NCI-H2227 (cell line): ENCODE results near the gene PRKCH.
"Not testable (repeated sequence)": the region's sequence is repeated elsewhere in the genome, so short reads cannot be mapped to it uniquely, and the experiment has no call there.

Experiments used
- DNase-seq: peaks from one replicate; lab custom pipeline; 2025; ENCODE audit not compliant: unreplicated experiment; lab: John Stamatoyannopoulos, UW

The PRKCH gene

DNA sequence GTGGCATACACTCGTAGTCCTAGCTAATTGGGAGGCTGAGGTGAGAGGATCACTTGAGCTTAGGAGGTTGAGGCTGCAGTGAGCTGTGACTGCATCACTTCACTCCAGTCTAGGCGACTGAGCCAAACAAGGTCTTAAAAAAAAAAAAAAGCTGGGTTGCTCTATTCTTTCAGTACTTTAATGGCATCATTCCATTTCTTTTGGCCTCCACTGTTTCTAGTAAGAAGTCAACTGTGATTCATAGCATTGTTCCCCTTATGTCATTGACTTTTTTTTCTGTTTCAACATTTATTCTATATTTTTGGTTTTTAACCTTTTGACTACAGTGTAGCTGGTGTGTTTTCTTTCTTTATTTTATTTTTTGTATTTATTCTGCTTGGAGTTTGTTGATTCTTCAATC lies 16.7 kb upstream of the PRKCH start:
- no peak for DNase-seq

DNA sequence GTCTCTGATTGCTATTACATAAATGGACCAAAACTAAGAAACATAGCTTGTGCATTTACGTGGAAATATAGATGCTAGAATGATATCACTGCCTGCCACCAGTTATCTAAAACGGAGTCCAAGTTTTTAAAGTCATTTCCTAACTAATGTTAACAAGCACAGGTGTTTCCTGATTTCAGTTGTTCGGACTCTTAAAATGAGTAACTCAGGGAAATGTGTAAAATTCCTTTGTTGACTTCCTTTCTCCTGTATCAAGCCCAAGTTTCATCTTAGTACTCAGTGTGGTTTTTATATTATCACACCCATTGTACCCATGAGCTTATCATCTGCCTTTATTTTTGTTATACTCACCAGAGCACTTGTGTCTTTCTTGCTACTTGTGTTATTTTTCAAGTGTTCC lies 13.2 kb upstream of the PRKCH start:
- no peak for DNase-seq

DNA sequence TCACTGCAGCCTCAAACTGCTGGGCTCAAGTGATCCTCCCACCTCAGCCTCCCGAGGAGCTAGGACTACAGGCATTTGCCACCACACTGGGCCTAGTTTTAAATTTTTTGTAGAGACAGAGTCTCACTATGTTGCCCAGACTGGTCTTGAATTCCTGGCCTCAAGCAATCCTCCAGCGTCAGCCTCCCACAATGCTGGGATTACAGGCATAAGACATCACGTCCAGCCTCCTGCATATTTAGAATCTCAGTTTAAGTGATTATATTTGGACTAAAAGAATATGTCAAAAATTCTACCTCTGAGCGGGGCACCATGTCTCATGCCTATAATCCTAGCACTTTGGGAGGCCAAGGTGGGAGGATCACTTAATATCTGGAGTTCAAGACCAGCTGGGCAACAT lies 12.7 kb upstream of the PRKCH start:
- not testable (repeated sequence) for DNase-seq

DNA sequence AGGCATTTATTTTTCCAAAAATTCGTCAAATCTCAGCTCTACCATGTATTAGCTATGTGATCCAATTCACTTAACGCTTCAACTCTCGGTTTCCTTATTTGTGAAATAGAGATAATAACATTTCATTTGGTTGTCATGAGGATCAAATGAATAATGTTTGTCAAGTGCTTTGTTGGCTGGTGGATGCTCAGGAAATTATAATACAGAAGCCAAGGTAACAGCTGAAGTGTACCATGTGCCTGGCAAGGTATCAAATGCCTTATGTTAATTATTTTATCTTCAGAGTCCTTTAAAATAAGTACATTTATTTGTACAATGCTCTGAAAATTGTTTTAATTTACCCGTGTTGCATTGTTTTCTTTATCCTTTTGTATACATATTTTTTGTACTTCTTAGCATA lies 6.1 kb upstream of the PRKCH start:
- DNase-seq: no peak

DNA sequence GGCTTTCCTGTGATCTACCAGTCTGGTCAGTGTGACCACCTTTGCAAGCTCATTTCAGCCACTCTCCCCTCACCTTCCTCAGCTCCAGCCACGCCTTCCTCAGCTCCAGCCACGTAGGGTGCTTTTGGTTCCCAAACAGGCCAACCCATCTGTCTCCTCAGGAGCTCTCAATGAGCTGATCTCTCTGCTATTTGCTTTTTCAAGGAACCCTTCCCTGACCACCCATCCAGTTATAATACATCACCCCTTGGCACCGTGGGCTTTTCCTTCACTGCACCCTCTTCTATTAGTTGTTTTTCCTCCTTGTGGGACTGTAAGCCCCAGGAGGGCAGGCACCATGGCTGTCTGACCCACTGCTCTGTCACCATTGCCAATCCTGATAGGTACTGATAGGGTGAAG lies 2.3 kb upstream of the PRKCH start:
- DNase-seq: no peak

DNA sequence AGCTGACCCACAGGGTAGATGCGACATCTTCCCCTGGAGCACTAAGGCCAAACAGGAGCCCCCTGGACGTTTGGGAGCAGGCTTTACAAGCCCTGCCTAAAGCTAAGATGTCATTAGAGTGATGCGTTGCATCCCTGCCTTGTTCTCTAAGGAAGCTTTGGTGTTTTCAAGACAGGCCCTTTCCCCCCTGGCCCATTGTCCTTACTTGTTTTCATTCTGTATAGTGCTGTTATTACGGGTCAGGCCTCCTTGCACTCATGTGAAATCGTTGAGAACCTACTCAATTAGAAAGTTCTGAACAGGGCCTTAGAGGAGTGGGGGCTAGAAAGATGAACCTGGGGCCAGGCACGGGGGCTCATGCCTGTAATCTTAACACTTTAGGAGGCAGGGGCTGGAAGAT lies 1.7 kb upstream of the PRKCH start:
- DNase-seq: no peak

DNA sequence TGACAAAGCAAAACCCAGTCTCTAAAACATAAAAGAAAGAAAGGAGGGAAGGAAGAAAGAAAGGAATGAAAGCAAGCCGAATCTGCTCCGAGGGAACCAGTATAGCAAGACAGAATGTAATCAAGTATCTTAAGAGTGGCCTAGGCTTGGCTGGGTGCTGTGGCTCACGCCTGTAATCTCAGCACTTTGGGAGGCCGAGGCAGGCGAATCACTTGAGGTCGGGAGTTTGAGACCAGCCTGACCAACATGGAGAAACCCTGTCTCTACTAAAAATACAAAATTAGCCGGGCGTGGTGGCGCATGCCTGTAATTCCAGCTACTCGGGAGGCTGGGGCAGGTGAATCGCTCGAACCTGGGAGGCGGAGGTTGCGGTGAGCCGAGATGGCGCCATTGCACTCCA lies 1.2 kb upstream of the PRKCH start:
- DNase-seq: not testable (repeated sequence)

DNA sequence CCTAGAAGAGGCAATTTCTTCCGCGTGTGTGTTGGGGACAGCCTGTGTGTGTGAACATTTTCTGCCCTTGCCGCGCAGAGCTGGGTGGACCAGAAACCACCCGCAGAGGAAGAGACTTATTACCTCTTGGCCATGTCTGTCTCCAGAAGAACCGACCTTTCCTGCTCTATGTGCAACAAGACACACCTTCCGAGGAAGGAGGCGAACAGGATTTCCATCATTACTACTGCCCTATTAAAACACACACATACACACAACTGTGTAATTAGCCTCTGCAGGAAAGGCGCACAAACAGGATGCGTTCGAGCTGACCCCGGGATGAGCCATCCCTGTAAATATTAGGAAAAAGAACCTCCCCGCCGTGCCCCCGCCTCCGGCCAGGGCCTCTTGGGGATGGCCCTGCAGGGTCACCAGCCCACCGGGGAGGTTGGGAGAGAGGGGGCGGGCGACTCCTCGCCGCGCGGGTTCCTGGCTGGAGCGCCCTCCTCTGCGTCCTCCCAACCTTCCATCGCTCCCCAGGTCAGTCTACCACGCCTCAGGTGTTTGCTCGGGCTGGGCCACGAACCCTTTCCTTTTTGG lies 484 bp upstream of the PRKCH start:
- DNase-seq: no peak

DNA sequence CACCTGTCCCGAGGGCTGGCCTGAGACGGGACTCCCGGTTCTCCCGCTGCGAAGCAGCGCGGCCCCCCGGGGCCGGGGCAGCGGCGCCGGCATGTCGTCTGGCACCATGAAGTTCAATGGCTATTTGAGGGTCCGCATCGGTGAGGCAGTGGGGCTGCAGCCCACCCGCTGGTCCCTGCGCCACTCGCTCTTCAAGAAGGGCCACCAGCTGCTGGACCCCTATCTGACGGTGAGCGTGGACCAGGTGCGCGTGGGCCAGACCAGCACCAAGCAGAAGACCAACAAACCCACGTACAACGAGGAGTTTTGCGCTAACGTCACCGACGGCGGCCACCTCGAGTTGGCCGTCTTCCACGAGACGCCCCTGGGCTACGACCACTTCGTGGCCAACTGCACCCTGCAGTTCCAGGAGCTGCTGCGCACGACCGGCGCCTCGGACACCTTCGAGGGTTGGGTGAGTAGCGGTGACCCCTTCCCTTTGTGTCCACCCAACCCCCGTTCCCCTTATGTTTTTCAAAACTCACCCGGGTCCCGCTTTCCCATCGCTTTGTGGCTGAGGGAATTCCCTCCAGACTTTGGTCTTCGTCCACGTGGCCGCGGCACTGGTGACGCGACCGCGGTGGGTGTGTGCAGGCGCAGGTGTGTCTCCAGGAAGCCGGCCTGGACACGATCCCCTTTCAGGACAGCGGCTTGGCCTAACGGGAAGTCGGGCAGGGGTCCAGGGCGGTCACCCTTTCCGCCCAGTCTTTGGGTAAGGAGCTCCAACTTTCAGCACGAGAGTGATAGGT lies 826 bp downstream of the PRKCH start:
- no peak for DNase-seq

DNA sequence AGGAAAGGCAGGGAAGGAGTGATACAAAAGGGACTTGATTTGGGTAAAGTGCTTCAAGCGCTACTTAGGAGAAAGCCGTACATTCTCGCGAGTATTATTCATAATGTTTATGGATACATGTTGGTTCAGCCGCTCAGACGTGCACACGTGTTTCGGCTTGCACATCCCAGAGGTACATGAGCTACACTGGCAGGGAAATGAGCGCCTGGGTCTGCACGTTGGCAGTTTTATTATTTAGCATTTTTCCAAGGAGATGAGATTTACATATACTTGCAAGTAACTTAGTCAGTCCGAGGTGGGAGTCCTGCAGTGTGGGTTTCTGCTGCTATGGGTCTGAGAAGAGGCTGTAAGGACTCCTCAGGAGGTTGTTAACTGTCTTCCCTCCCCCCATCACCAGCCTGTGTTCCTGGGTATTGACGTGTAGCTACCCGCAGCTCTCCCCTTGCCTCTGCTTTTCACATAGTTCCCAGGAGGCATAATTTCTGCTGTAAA lies 1.5 kb downstream of the PRKCH start:
- no peak for DNase-seq

DNA sequence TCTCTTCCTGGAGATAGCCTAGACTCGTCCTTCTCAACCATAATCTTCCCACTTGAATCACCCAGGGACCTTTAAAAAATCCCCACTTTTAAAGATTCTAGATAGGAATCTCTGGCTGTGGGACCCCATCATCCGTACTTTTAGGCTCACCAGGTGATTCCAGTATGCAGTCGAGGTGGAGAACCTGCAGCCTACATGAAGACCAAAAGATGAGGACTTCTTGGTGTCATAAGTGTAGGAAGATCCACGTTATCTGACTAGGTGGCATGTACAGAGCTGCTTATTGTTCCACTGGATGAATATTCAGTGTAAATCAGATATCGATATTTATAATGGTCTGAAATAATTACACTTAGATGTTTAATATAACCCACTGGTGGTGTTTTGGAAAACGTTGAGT lies 2.6 kb downstream of the PRKCH start:
- no peak for DNase-seq

DNA sequence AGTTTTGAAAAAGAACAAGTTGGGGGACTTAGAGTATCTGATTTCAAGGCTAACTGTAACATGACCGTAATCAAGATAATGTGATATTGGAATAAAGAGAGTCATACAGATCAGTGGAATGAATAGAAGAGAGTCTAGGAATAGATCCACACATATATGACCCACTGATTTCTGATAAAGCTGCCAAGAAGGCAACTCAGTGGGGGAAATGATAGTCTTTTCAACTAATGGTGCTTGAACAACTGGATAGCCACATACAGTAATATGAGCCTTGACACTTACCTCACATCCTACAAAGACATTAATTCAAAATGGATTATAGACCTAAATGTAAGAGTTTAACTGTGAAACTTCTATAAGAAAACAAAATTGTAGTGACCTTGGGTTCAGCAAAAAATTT lies 3.8 kb downstream of the PRKCH start:
- no peak for DNase-seq

DNA sequence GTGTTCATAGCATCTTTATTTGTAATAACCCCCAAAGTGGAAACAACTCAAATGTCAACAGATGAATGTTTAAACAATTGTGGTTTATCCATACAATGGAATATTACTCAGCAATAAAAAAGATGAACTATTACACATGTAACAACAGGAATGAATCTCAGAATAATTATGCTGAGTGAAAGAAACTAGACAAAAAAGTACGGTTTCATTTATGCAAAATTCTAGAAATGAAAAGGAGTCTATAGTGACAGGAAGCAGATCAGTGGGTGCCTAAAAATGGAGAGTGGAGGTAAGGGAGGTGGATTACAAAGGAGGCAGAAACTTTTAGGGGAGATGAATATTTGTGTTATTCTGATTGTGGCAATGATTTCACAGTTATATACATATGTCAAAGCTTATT lies 4.8 kb downstream of the PRKCH start:
- no peak for DNase-seq

DNA sequence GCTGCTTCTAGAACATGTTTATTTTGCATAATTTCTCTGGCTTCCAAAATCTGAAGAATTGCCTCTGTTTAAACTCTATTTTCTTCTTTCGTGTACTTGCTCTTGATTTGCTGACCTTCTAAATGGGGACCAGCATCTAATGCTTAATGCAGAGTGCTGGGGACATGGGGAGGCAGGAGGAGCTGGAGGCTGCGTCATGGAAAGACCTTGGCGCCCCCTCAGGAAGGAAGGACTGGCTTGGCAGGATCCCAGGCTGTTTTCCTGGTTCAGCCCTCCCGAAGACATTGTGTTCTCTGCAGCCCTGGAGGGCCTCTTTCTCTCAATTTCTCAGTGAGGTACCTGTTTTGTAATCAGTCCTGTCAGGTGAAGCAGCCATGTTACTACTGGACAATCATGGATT lies 5.5 kb downstream of the PRKCH start:
- no peak for DNase-seq

DNA sequence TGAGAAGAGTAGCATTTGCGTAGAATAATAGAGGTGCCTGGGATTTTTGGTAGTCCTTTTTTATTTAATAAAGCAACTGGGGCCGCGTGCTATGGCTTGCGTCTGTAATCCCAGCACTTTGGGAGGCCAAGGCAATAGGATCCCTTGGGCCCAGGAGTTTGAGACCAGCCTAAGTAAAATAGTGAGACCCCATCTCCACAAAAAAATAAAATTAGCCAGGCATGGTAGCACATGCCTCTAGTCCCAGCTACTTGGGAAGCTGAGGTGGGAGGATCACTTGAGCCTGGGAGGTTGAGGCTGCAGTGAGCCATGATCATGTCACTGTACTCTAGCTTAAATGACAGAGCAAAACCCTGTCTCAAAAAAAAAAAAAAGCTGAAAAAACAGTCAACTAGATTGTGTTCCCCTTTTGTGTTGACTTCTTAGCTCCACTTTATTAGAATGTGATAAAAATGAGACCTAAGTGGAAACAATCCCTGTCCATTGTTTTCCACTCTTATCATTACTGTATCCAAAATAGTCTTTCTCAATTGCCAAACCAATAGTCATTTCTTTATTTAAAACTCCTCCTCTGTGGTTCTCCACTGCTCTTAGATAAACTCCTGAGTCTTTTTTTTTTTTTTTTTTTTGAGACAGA lies 7.4 kb downstream of the PRKCH start:
- DNase-seq: no peak

DNA sequence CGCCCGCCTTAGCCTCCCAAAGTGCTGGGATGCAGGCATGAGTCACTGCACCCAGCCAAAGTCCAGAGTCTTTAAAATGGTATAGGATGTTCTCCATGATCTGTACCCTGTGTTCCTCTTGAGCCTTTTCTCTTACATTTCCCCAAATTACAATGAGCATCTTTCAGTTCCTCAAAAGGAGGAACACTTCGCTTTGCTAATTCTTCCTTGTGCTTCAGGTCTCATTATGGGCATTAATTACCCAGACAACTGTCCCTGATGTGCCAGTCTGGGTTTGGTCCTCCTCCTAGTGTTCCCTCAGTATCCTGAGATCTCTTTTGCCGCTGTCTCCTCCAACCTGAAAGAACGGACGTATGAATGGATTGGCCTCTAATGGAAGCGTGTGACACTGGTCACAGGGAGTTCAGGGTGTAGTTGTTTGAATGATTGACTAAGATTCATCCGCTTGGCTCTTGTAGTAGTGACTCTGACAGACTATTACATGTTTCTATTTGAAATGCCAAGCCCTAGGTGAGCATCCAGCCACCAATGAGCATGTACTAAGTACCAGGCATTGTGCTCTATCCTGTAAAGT lies 8.2 kb downstream of the PRKCH start:
- no peak for DNase-seq

DNA sequence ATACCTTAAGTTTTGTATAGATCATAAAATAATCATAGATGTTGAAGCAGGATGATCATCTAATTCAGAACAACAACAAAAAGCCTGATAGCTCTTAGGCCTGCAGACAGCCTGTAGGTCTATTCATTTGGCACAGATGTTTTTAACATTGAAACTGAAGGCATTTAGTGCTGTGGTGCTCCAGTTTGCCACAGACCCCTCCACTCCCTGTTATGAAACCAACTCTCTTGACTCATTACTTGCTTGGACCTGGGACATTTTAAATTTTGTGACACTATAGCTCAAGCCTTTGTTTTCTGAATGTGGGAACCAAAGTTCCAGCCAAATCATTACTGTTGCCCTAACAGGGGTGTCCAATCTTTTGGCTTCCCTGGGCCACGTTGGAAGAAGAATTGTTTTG lies 9.1 kb downstream of the PRKCH start:
- no peak for DNase-seq

DNA sequence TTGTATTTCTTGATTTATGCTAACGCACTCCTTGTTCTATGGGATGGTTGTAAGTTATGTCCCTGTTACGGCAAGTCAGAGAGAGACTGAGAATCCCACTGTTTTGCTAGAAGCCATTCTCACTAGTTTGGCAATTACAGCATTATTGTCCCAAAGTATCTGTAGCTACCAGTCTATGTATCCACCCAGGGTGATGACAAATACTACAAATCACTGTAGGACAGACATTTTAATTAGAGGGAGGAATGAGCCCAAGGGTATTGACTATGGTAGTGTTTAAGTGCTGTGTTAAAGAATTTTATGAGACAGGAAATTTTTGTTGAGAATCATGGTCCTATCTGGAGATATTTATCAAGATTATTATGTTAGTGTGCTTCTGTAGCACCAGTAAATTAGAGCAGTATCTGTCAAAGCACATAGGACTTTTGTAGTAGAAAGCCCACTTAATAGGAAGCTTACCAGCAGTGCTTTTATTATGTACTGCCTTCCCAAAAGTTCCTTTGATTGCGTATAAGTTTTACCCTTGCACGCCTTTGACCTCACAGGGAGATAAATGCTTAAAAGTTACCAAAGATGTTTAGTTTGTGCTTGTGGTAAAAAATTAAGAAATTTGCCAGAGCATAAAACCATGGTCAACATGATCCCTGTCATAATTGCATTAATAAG lies 10.7 kb downstream of the PRKCH start:
- no peak for DNase-seq

DNA sequence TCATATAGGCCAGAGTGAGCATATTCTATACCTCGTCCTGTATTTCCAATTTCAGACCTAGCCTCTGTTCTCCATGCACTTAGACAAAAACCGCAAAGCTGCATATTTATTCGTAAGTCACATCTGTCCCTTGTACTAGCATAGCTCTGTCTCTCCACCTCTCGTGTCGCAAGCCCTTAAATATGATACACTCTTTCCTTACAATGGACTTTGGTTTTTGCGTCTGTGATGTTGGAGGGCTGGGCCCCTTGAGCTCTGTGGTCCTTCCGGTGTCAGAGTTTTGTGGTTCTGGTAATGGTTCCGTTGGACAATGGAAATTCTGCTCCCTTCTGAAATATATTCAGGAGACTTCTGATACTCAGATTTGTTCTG lies 11.3 kb downstream of the PRKCH start:
- DNase-seq: no peak

DNA sequence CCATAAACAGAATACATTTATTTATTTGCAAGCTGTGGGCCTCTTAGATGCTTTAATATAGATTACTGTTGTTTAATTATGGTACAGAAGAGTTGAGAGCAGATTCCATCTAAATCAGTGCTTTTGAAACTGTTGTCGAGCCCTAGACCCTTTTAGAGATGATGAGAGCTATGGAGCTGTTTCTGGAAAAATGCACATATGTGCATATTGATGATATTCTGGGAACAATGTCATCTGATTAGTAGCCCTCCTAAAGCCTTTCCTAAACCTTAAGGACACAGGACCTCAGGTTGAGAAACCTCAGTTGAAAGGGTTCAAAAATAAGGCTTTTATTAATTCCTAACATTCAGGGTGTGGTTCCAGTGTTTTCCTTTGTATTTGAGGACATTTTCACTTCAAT lies 11.7 kb downstream of the PRKCH start:
- DNase-seq: no peak

DNA sequence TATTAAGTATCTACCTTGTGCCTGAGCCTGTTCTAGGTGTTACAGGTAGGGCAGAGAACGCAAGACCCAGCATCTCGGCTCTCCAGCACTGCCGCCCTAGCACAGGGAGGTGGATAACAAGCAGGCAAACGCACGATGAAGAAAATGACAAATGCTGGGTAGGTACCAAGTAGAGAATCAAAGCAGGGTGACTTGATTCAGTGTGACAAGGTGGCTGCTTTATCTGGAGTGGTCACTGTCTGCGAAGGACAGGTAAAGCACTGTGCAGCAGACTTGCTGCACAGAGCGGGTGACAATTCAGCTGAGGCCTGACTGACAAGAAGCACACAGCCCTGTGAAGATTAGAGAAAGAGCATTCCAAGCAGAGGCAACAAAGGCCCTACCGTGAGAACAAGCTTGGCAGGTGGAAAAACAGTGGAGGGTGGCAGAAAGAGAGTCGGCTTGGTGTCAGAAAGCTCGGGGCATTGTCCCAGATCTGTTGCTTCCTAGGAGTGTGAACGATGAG lies 12.9 kb downstream of the PRKCH start:
- DNase-seq: no peak
